GM23248 (cell line): ENCODE data around the gene LIMCH1.

Source experiments
- EZH2 ChIP-seq: fragments of 200-600 bp; sonication (generic); IDR thresholded peaks from 2 replicates; pipeline ENCODE4 v1.6.1; 2018; ENCODE audit warnings: antibody characterized with exemption, mild to moderate bottlenecking; ENCODE audit not compliant: insufficient read depth, poor library complexity, severe bottlenecking
- EZH2phosphoT487 ChIP-seq: fragments of 200-600 bp; sonication (generic); IDR thresholded peaks from 2 replicates; pipeline ENCODE4 v1.6.1; 2018; ENCODE audit warnings: antibody characterized with exemption, moderate library complexity, mild to moderate bottlenecking, low read depth; ENCODE audit not compliant: insufficient read depth

DNA sequence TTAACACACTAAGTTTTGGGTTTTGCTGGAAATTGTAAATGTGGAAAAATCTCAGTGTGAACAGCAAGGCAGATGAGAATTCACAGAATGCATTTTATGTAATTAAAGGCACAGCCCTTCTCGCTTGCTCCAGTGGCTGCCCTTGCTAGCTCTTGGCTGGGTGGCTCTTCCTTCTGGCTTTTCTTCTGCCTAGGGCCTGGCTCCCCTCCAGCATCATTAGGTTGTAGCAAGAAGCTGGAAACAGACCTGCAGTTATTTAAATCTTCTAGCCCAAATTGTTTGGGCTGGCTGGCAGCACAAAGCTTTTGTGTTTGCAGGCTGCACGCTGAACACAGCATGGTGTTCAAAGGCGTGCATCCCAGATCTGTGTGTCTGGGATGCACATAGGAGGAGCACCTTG lies 56.5 kb downstream of the LIMCH1 start:
- TF ChIP-seq EZH2 (no peak), EZH2phosphoT487 (no peak)
